Activated CD8-positive, alpha-beta memory T cell treated with anti-CD3 and anti-CD28 coated beads, Interleukin-2, amount 50 U/mL, for 4 hours (primary cell): ENCODE results near the gene TEX264.
A peak's percentile ranks its signal among the peaks of the same experiment; 100 is the strongest.

Source experiments
- DNase-seq: peaks from one replicate; pipeline ENCODE4 v3.0.0-alpha.2; 2020

TEX264 gene

DNA sequence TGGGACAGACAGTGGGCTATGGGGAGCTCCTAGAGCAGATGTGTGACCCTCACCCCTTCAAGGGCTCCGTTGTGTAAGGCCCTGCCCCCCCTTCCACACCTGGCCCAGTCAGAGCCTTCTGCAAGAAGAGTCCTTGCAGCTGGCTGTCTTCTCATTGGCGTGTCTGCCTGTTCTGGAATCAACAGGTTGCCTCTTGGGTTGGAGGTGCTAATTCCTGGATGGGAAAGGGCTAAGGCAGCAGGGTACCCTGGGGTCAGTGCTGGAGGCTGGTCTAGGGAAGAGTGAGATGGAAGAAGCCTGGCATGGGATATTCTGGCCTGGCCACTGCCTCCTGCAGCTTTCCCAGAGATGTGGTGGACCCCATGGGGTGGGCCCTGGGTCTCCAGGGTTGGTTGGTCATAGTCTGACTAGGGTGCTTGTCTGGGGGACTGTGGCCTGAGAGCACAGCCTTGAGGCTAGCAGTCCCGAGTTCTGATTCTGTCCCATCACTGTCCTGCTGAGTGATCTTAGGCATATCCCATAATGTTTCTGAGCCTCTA is 5.1 kb downstream of the TEX264 start:
- no peak for DNase-seq

DNA sequence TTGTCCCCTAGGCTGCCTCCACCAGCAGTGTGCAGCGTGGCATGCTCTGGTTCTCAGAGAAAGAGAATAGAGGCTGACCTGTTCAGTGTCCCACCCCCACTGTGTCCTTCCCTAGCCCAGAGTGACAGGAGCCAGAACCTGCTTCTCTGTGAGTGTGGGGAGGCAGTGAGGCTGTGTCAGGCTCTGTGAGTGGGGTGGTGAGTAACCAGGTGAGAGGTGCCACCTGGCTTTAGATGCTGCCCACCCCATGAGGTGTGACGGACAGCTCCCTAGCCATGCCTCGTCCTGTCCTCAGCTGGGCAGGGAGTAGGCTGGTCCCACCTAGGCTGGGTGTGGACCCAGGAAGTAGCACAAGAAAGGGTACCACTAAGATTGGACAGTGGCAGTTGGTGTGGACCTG is 6.3 kb downstream of the TEX264 start:
- DNase-seq = no peak

DNA sequence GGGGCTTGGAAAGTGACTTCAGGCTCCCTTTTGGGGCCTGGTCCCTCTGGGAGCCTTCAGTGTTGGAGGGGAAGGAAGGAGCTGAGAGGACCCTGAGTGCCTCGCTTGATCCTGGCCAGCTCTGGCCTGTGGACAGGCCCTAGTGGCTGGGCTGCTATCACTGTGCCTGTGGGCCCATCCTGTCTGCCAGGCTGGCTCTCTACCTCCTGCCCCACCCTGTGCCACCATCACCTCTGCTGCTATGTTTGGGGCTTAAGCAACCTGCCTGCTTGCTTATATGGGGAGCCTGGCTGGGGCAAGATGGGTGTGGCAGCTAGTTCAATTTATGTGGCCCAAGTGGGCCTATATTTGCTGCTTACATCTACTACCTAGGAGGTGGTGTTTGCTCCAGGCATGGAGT is 7.1 kb downstream of the TEX264 start:
- no peak for DNase-seq

DNA sequence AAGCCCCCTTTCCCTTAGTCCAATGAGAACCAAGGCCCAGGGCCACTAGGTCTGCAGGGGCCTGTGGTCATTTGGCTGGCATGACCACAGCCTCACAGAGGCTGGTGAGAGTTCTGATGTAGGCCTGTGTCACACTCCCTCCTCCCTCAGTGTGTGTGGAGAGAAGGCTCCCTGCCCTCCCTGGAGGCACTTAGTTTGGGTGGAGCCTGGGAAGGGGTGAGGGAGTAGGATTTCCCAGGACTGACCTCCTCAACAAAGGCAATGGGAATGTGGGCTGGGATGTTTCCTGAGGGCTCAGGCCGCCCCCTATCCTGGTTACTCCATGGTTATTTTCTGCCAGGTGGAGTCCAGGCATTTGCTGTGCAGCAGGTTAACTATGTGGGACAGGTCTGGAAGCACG is 7.6 kb downstream of the TEX264 start:
- DNase-seq = no peak

DNA sequence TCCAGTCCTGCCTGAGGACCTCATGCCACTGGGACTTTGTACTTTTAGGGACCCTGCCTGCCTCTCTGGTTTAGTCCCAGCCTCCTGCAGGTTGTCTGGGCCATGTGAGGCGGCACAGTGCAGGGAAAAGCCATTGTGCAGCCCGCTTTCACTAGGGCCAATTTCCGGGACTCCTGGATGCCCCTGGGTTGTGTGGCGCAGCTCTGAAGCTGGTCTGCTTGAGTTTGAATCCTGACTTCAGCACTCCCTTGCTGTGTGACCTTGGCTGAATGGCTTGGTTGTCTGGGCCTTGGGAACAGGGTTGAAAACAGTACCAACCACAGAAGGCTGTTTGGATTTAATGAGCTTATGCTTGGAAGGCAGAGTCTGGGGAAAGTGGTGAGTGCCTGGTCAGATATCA is 8.3 kb downstream of the TEX264 start:
- no peak for DNase-seq

DNA sequence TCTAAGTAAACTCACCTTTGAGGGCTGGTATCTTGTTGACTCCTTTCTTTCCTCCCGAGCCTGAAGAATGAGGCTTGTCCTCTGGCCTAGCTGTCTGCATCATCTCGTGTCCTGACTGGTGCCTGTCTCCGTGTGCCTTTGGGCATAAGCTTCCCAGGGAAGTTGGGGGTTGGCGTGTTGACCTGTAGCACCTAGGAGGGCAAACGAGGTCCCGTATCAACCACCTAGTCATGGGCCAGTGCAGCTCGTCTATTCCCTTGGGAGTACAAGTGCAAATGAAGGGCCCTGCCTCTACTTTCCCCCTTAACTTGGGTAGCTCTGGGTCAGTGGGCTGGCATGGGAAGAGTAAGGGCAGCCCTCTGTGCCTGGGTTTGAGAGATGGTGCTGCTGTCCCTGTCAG is 8.7 kb downstream of the TEX264 start:
- no peak for DNase-seq

DNA sequence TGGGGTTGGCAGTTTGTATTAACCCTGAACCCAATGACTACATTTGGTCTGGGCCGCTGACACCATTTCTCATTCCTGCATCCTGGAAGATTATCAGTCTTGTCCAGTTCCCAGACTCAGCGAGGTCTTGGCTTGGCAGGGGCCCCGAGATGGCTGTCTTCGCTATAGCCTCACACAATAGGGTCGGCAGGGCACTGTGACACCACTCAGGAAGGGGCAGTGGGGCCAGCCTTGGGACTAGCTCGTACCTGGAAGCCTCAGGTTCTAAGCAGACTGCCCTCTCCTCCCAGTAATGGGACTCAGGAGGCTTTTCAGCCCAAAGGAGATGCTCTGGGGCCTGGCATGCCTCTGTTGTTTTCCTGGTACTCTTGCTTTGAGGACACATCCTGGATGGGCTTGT is 9.1 kb downstream of the TEX264 start:
- no peak for DNase-seq

DNA sequence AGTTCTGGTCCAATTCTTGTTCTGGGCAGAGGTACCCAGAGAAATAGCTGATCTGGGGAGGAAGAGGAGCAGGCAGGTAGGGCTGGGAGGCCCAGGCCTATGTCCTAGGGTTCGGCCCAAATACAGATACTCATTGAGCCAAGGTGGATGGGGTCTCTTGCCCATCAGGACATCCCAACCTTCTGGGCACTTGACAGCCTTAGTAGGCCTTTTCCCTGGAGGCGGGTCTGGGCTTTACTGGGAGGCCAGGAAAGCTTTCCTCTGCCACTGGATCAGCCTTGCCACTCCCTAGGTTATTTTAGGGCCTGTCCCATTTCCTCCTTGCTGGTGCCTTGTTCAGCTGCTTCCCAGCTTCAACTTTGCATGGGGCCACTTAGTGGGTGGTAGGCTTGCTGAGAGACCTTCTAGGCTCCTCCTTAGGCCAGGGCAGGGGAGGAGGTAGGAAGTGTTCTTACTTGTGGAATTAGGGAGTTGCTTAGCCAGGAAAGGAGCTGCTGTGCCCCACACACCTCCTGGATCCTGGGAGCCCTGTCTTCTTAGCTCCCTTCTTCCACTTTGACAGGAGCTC is 9.7 kb downstream of the TEX264 start:
- no peak for DNase-seq

DNA sequence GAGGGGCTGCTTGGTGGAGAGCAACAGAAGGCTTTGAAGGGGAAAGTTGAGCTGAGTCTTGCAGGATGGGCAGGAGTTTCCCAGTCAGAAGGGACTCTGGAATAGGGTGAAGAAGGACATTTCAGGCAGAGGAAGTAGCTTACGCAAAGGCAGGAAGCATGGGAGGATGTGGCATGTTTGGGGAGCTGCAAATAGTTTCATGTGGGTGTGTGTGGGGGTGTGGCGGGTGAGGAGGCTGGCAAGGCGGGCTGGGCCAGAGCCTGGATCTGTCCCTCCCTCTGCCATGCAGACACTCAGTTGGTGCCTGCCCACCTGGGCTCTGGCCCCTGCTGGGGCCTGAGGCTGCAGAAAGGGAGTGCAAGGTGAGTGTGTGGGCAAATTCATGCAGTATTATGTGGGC is 10.4 kb downstream of the TEX264 start:
- DNase-seq = peak; percentile 47

DNA sequence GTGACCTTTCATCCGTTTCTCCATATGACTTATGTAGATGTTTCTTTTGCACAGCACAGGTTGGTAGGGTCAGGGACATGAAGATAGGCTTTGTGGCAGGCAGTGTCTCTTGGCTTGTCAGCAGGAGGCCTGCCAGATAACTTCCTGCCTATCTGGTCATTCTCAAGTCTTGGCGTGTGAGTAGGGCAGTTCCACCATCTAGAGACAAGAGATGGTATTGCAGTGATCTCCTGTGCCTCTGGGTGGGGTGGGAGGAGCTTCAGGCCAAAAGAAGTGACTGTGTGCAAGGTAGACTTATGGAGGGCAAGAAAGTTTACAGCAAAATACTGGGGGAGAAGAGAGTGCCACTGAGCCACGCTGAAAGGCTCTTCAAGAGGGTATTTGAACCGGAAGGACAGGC is 11.0 kb downstream of the TEX264 start:
- DNase-seq = peak; percentile 69

DNA sequence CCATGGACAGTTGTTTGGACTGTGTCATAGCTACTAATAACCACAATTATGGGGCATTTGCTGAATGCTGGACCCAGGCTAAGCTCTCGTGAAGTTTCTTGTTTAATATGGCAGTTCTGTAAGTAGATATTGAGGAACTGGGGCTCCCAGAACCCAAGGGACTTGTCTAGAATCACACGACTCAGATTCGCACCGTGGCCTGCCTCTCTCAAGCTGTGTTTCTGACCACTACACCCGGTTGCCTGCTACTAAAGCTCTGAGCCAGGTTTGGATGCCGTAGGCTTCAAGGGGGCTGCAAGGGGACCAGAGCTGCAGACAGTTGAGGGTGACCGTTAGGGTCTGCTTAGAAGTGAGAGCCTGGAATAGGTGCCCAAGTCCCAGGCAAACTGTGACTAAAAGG is 11.5 kb downstream of the TEX264 start:
- no peak for DNase-seq

DNA sequence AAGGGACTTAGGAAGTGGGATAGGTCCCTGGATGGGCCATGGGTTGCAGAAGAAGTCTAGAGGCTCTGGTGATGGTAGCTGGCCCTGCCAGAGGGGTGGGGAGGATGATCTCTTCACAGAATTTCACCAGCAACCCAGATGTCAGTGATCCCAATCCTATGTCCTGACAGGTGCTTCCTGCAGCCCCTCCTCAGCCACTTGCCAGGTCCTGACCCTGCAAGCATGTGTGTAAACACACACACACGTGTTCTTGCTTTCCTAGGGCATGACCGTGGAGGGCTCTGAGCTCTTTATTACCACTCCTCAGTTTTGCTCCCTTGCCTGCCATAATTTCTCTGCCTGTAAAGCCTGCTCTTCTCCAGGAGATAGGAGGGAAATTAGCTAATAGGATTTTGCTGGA is 12.5 kb downstream of the TEX264 start:
- DNase-seq = no peak

DNA sequence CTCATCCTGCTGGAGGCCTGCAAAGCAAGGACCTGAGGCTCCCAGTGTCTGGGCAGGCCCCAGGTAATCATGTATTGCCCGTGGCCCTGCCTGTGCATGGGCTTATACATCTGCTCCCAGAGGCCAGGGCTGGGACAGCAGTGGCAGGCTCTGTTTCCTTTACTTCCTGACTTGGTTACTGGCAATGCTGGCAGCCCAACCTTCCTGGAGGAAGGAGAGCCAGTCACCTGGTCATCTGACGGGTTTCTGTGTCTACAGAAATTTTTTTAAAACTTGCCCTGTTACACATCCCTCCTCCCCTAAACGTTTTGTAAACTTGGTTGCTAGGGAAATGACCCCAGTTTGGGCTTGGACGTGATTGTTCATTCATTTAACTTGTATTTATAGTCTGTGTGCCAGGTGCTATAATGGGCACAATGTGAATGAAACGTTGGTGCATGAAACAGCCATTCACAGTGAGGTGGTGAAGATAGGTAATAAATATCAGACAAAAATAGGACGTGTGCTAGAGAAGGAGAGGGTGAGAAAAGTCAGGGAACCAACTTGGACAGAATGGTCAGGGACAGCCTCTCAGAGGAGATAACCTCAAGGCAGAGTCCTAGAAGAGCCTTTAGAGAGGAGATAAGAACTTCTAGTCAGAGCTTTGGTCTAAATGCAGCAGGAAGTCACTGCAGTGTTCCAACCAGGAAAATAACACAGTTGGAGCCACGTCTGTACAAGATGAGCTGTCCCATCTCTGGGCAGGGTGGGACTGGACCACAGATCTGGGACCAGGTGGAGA is 14.1 kb downstream of the TEX264 start:
- DNase-seq = no peak

DNA sequence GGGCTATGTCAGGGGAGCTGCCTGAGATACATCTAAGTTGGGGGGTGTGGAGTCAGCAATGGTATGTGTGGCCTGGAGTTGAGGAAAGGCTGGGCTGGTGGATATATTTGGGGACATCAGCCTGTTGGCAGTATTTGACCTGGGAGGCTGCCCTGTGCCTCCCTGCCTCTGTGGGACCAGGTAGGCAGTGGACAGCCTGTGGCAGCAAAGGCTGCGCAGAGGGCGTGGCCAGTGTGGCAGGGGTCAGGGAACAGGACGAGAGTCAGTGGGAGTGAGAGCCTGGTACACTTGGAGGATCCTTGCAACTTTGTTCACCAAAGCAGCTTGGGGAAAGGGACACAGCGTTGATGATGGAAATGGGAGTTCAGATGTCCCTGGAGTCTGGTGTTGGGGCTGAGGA is 15.0 kb downstream of the TEX264 start:
- DNase-seq = no peak

DNA sequence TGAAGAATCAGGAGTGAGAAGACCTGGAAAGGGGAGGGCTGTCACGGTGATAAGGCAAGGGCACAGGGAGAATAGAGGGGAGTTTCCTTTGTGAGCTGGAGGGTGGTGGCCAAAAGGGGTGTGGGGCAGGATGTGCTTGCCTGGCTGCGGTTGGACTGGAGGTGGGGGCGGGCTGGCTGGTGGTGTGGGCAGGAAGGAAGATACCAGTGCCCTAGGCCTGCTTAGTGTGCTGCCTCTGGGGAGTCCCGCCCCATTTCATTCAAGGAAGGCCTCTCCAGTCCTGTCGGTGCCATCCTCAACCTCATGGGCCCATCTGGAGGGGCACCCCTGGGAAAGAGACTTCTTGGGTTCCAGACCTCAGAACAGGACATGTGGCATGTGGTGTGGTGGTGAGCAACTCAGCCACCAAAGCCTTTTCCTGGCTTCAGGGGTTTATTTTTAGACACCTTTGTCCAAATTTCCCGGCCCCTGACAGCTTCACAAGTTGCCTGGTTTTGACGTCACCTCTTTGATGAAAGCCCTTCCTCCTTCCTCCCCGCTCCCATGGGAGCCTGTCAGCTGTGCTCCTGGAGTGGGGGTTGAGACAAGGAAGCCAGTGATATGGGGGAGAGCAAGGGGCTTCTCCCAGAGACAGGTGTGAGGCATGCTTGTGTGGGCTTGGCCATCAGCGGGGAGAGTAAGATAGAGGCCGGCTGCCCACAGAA is 15.6 kb downstream of the TEX264 start:
- DNase-seq = peak; percentile 71

DNA sequence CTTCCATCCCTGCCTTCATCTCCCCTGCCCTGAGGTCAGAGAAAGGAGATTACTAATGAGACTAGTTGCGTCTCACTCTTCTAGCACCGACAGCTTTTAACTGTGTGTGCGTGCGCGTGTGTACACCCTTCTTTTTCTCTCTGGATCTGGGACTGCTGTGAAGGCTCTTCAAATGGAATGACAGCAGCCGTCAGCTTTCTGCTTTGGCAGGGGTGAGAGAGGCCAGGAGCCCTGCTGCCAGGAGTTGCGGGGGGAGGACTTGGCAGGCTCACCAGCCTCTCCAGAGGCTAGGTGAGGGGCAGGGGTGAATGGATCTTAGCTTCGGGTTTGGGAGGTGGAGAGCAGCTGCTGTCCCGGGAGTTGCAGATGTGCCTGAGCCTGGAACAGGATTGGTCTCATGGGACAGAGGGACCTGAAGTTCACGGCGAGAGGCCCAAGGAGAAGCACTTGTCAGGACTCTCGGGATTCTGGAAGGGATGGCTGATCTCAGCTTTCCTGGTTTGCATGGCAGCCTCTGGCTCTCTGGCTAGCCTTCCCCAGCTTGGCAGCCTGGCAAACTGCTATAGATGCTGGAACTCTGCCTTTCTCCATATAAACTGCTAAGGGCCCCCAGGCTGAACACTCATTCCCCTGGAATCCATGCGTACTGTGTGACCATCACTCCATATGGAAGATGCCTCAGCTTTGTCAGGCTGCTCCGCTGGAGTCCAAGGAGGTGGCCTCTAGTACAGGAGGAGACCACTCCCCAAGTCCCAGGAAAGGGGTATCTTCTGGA is 16.6 kb downstream of the TEX264 start:
- DNase-seq = no peak

DNA sequence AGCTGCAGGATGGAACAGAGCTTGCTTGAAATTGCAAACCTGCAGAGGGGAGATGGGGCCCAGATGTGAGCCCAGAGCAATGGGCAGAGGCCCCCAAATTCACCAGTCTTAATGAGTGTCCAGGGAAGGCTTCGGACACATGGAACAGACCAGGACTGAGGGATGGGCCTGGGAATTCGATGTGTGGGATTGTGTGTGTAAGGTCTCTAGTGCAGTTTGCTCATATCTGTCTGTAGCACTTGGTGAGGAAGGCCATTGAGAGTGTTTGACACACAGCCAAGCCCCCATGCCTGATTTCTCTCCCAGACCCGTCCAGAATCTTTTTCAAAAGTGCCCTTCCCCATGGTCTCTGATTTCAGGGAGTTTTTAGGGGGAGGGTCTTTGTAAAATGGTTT is 17.2 kb downstream of the TEX264 start:
- DNase-seq = no peak

DNA sequence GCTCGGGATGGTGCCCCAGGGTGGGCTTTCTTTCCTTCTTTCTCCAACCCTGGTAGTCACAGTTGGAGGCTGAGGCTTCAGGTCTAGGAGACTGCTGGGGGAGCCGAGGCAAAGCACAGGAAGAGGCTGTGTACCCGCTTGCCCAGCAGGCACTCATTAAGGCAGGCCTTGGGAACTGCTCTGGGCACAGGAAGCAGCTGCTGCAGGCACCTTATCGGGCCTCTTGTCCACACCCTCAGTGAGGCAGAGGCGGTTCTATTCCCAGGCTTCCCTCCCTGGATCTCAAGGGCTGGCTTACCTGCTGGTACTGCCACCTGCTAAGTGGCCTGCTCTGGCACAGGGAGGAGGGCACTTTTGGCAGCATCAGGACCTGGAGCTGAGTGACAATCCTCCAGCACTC is 20.0 kb downstream of the TEX264 start:
- no peak for DNase-seq

DNA sequence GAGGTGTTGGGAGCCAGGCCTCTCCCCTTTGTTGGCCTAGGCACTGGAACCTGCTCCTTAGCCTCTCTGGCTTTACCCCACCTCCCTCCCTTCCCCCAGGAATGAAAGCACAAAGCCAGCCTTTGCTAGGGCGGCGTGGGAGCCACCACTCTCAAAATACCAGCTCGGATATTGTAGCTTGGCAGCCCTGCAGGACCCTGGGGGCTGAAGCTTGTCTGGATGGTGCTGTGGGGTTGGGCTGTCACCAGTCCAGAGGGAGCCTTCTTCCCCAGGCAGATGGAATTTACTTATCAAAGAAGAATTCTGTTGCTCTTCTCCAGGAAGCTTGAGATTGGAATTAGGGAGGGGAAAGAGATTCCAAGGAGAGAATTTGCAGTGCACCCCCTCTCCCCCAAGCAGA is 20.9 kb downstream of the TEX264 start:
- no peak for DNase-seq

DNA sequence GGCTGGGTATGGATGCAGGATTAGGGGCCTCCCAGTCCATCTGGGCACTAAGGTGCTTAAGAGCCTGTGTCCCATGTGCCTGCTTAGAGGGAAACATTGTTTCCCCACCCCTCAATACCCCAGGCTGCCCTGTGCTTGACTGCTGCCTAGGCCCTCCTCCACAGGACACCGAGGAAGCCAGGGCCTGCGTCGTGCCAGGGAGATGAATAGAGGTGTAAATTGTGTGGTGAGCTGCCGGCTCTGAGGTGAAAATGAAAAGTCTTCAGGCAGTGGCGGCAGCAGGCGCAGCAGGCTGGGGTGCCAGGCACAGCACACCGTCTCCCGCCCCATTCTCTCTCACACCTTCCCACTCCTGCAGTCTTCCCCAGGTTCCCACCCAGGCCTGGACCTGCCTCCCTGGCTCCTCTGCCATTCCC is 21.9 kb downstream of the TEX264 start:
- no peak for DNase-seq

DNA sequence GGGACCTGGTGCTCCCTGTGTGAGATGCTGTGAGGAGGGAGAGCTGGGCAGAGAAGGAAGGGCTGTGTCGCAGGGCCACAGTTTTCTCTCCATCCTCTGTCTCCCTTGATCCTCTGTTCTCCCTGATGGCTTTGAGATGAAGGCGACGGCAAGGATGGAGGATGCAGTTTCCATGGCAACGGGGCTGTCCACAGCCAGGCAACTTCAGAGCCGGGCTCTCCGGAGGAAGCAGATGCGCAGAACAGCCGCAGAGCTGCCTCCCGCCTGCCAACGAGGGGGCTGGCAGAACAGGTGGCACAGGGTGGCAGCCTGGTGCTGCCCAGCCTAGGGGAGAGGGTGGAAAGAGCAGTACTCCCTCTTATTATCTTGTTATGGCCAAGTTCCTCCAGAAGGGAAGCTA is 25.9 kb downstream of the TEX264 start:
- DNase-seq = no peak

DNA sequence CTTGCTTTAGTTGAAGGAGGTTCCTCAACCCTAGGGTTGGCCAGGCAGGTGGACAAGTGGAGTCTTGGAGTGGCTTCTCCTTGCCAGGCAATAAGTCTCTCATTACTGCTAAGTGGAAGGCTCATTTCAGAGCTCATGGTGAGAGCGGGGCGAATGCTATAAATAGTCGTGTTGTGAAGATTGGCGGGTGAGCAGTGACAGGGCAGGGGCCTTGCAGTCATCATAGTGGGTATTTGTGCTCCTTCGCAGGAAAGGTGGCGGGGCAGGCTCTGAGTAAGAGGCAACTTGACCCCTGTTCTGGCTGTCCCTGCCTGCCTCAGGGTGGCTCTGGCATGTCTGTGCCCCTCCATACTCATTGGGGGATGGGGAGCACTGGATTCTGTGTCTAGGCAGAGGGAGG is 27.2 kb downstream of the TEX264 start:
- DNase-seq = no peak

DNA sequence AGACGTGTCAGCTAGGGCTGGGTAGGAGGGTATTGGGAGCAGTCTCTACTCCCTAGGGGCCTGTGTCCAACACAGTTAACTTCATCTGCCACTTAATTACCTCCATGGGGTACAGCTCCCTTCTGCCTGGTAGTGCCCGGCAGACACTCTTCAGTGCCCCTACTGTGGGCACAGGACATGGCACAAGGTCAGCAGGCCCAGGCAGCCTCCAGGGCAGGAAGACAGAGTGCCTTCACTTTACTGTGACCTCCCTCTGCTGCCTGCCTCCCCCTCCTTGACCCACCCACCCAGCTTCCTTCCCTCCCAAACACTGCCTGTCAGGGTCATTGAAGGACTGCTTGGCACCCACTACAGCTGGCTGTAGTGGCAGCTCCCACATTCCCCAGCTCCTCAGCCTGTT is 29.4 kb downstream of the TEX264 start:
- DNase-seq = no peak
